GM12878 (cell line): ENCODE results near the gene SLC38A3. TPM values are rescaled to one million over a fixed set of nuclear protein-coding genes. Genes with fewer than 3 reads are reported as not detected.

Experiments used
- ATAC-seq: fragments of 200-7000 bp; cut with Tn5 transposase; 3 replicates; pipeline ENCODE4 v1.9.1; 2020; ENCODE audit warnings: mild to moderate bottlenecking, moderate library complexity
- BruUV-seq: library from RNA; stranded (reverse); fragments of 400-500 nt; replicated peaks from 2 replicates; lab custom pipeline; 2021; lab: Mats Ljungman, UMichigan
- CTCF ChIA-PET: fragments of 300-600 bp; sonication (Branson Sonifier 250); formaldehyde crosslinking; extraction: SDS; loops from one replicate; lab custom pipeline; 2021; ENCODE audit warnings: inconsistent platforms; lab: Yijun Ruan, JAX
- POLR2A ChIA-PET: fragments of 350-600 bp; formaldehyde crosslinking; extraction: SDS; loops from one replicate; lab custom pipeline; 2021; ENCODE audit warnings: inconsistent platforms; lab: Charles Lee
- RAD21 ChIA-PET: fragments of 300-600 bp; sonication (Branson Sonifier 250); formaldehyde crosslinking; loops from one replicate; lab custom pipeline; 2023; ENCODE audit warnings: antibody characterized with exemption; ENCODE audit not compliant: unreplicated experiment; lab: Charles Lee
- SMC1A ChIA-PET: fragments of 300-600 bp; sonication (Branson Sonifier 250); formaldehyde crosslinking; loops from one replicate; lab custom pipeline; 2023; ENCODE audit not compliant: unreplicated experiment, uncharacterized antibody; lab: Charles Lee
- DNase-seq: peaks from one replicate; pipeline ENCODE4 v3.0.0-alpha.2; 2011; ENCODE audit warnings: low read depth, low spot score
- FAIRE-seq: peaks from 3 replicates; lab custom pipeline; 2011; peaks lifted over from hg19 to GRCh38; lab: Jason Lieb, UNC
- H2AFZ ChIP-seq: 2 replicates; pipeline ENCODE4 v1.6.0; 2011; ENCODE audit warnings: low read depth, low read length, control low read depth; ENCODE audit not compliant: control insufficient read depth
- H3K27ac ChIP-seq: 2 replicates; pipeline ENCODE4 v1.5.1; 2011; ENCODE audit warnings: control low read depth; ENCODE audit not compliant: control insufficient read depth, insufficient read depth
- H3K27me3 ChIP-seq, 2 experiments: replicated peaks in 1 of 2; 2 replicates each; pipeline versions ENCODE4 v1.6.0 to v1.6.1; 2011; ENCODE audit warnings: low read length in 1 of 2; ENCODE audit not compliant: control insufficient read depth in 2 of 2, insufficient read depth in 2 of 2
- H3K36me3 ChIP-seq, 2 experiments: 2 replicates each; pipeline ENCODE4 v1.5.1; 2011; ENCODE audit warnings: low read length in 1 of 2; ENCODE audit not compliant: control insufficient read depth in 2 of 2, insufficient read depth in 2 of 2
- H3K4me1 ChIP-seq: 2 replicates; pipeline ENCODE4 v1.6.1; 2011; ENCODE audit warnings: mild to moderate bottlenecking, low read length, moderate library complexity, mixed read lengths; ENCODE audit not compliant: control insufficient read depth, insufficient read depth
- H3K4me2 ChIP-seq: 2 replicates; pipeline ENCODE4 v1.6.0; 2011; ENCODE audit warnings: control low read depth; ENCODE audit not compliant: control insufficient read depth, insufficient read depth
- H3K4me3 ChIP-seq: fragments of 200-600 bp; sonication (generic); 2 replicates; pipeline ENCODE4 v1.5.1; 2016
- H3K79me2 ChIP-seq: 2 replicates; pipeline ENCODE4 v1.6.0; 2011; ENCODE audit warnings: low read length; ENCODE audit not compliant: control insufficient read depth, insufficient read depth
- H3K9ac ChIP-seq: 2 replicates; pipeline ENCODE4 v1.8.0; 2011; ENCODE audit warnings: low read length, control low read depth, mixed read lengths; ENCODE audit not compliant: control insufficient read depth, insufficient read depth
- H3K9me3 ChIP-seq: replicated peaks from 3 replicates; pipeline ENCODE4 v1.5.1; 2011; ENCODE audit warnings: mild to moderate bottlenecking, low read length; ENCODE audit not compliant: control insufficient read depth, insufficient read depth
- H4K20me1 ChIP-seq: 2 replicates; pipeline ENCODE4 v1.6.0; 2011; ENCODE audit not compliant: control insufficient read depth, insufficient read depth
- CEBPB ChIP-seq, 2 experiments: fragments of 150-350 bp in 1 of 2; IDR thresholded peaks; 2 replicates each; pipeline ENCODE4 v1.6.1; 2012 to 2014; ENCODE audit warnings: low read depth in 2 of 2, low read length in 2 of 2, borderline replicate concordance in 1 of 2, inconsistent platforms in 1 of 2
- LARP7 ChIP-seq: fragments of 450-650 bp; IDR thresholded peaks from 2 replicates; pipeline ENCODE4 v1.6.1; 2017; ENCODE audit warnings: mild to moderate bottlenecking
- POLR2A ChIP-seq: IDR thresholded peaks from 2 replicates; pipeline ENCODE4 v1.6.1; 2011; ENCODE audit warnings: low read depth, mild to moderate bottlenecking, low read length
- RAD51 ChIP-seq: fragments of 450-650 bp; IDR thresholded peaks from 2 replicates; pipeline ENCODE4 v1.6.1; 2016; ENCODE audit warnings: moderate library complexity, mild to moderate bottlenecking, inconsistent platforms
- RELA ChIP-seq: fragments of 450-650 bp; IDR thresholded peaks from 2 replicates; pipeline ENCODE4 v1.8.0; 2014; ENCODE audit warnings: borderline replicate concordance; ENCODE audit not compliant: partially characterized antibody
- SUZ12 ChIP-seq: fragments of 200-600 bp; sonication (generic); IDR thresholded peaks from one replicate; pipeline ENCODE4 v1.6.1; 2018; ENCODE audit warnings: antibody characterized with exemption, mild to moderate bottlenecking; ENCODE audit not compliant: unreplicated experiment
- ZNF207 ChIP-seq: fragments of 450-650 bp; IDR thresholded peaks from 2 replicates; pipeline ENCODE4 v1.6.1; 2014; ENCODE audit warnings: antibody characterized with exemption, mild to moderate bottlenecking, borderline replicate concordance
- WGBS: methylation state at CpG from one replicate; pipeline ENCODE4 v1.1.6; 2016; ENCODE audit warnings: low lambda C conversion rate; ENCODE audit not compliant: insufficient replicate concordance, insufficient coverage; ENCODE audit errors: missing lambda C conversion rate; 5-methylcytosine and 5-hydroxymethylcytosine counted together
- in situ Hi-C: fragments of 300-500 bp; cut with MboI; formaldehyde crosslinking; loops from 9 replicates; pipeline ENCODE4 v1.14.3; 2018; ENCODE audit warnings: mixed read lengths
- intact Hi-C: fragments of 100-400 bp; cut with micrococcal nuclease; formaldehyde crosslinking; loops from one replicate; pipeline ENCODE4 v1.14.2; 2022; ENCODE audit not compliant: unreplicated experiment
- polyA plus RNA-seq, 11 experiments: library from polyadenylated mRNA; depleted of rRNA in 4 of 11; unstranded in 6 of 11; stranded (reverse) in 5 of 11; fragments of >200 nt; fragmentation: Nextera tagmentation in 4 of 11; fragmentation: Illumina TruSeq in 1 of 11; extraction: Ambion mirVana in 4 of 11; extraction: Trizol in 1 of 11; gene quantifications; 1 replicate in 1 of 11; 2 replicates in 10 of 11; pipeline versions ENCODE4 v1.2.1 to v1.2.3, GENCODE V29; 2011 to 2016; ENCODE audit warnings: inconsistent platforms in 2 of 11, missing spikeins in 2 of 11, low read depth in 1 of 11
- total RNA-seq, 4 experiments: library from RNA; depleted of rRNA in 3 of 4; stranded (reverse); fragments of >200 nt in 3 of 4; fragmentation: Illumina TruSeq in 1 of 4; extraction: Trizol in 1 of 4; gene quantifications; 2 replicates each; pipeline versions ENCODE4 v1.2.1 to v1.2.3, GENCODE V29; 2013 to 2021
- TF ChIP-seq, protein P1 (sequence below): fragments of 450-650 bp; conservative IDR thresholded peaks from 2 replicates; pipeline ENCODE4 v1.6.1; 2017; ENCODE audit warnings: mild to moderate bottlenecking, moderate library complexity
- TF ChIP-seq, protein P2 (sequence below): fragments of 450-650 bp; IDR thresholded peaks from 2 replicates; pipeline ENCODE4 v1.6.1; 2017; ENCODE audit warnings: mild to moderate bottlenecking, moderate library complexity
- TF ChIP-seq, protein P3 (sequence below): fragments of 450-650 bp; IDR thresholded peaks from 2 replicates; pipeline ENCODE4 v1.6.1; 2014; ENCODE audit warnings: mild to moderate bottlenecking
- TF ChIP-seq, protein P4 (sequence below): fragments of 450-650 bp; IDR thresholded peaks from 2 replicates; pipeline ENCODE4 v1.6.1; 2017; ENCODE audit warnings: mild to moderate bottlenecking, moderate library complexity
- TF ChIP-seq, protein P5 (sequence below): IDR thresholded peaks from 2 replicates; pipeline ENCODE4 v1.6.1; 2011; ENCODE audit warnings: low read depth, mild to moderate bottlenecking, low read length, moderate library complexity, borderline replicate concordance; ENCODE audit errors: extremely low read depth

Gene SLC38A3
- total and polyA plus RNA-seq, 10 of the 15 experiments (the other 5 are each of a cell fraction or from before 2014, with no cell fraction given): 0.14 TPM; not detected in 9

DNA sequence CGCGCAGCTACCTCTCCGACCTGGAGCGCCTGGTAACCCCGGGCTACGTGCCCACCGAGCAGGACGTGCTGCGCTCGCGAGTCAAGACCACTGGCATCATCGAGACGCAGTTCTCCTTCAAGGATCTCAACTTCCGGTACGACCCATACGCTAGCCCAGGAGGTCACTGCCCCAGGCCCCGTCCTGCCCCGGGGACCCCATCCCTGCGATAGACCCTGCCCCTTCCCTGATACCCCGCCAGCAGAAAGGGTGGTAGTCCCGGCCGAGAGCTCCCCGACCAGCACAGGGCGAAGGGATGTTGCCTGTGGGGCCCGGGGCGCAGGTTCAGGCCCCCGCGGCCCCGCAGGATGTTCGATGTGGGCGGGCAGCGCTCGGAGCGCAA lies 11.3 kb upstream of the SLC38A3 start:
- POLR2A ChIA-PET: no interaction called here
- RAD21 ChIA-PET: interaction anchor here (2.0 to 5.6 kb wide), 2 partner anchors 27 to 32 kb away, joined by 14 to 72 read pairs; no protein-coding TSS in a partner anchor
- no peak overlapping the region for H3K4me3 ChIP-seq
- TF ChIP-seq, protein P1, sequence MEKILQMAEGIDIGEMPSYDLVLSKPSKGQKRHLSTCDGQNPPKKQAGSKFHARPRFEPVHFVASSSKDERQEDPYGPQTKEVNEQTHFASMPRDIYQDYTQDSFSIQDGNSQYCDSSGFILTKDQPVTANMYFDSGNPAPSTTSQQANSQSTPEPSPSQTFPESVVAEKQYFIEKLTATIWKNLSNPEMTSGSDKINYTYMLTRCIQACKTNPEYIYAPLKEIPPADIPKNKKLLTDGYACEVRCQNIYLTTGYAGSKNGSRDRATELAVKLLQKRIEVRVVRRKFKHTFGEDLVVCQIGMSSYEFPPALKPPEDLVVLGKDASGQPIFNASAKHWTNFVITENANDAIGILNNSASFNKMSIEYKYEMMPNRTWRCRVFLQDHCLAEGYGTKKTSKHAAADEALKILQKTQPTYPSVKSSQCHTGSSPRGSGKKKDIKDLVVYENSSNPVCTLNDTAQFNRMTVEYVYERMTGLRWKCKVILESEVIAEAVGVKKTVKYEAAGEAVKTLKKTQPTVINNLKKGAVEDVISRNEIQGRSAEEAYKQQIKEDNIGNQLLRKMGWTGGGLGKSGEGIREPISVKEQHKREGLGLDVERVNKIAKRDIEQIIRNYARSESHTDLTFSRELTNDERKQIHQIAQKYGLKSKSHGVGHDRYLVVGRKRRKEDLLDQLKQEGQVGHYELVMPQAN: no peak
- no peak for TF ChIP-seq RAD51
- TF ChIP-seq ZNF207: no peak
- no peak for TF ChIP-seq RELA
- TF ChIP-seq, protein P2, sequence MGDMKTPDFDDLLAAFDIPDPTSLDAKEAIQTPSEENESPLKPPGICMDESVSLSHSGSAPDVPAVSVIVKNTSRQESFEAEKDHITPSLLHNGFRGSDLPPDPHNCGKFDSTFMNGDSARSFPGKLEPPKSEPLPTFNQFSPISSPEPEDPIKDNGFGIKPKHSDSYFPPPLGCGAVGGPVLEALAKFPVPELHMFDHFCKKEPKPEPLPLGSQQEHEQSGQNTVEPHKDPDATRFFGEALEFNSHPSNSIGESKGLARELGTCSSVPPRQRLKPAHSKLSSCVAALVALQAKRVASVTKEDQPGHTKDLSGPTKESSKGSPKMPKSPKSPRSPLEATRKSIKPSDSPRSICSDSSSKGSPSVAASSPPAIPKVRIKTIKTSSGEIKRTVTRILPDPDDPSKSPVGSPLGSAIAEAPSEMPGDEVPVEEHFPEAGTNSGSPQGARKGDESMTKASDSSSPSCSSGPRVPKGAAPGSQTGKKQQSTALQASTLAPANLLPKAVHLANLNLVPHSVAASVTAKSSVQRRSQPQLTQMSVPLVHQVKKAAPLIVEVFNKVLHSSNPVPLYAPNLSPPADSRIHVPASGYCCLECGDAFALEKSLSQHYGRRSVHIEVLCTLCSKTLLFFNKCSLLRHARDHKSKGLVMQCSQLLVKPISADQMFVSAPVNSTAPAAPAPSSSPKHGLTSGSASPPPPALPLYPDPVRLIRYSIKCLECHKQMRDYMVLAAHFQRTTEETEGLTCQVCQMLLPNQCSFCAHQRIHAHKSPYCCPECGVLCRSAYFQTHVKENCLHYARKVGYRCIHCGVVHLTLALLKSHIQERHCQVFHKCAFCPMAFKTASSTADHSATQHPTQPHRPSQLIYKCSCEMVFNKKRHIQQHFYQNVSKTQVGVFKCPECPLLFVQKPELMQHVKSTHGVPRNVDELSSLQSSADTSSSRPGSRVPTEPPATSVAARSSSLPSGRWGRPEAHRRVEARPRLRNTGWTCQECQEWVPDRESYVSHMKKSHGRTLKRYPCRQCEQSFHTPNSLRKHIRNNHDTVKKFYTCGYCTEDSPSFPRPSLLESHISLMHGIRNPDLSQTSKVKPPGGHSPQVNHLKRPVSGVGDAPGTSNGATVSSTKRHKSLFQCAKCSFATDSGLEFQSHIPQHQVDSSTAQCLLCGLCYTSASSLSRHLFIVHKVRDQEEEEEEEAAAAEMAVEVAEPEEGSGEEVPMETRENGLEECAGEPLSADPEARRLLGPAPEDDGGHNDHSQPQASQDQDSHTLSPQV: no peak
- TF ChIP-seq SUZ12: no peak
- TF ChIP-seq, protein P3, sequence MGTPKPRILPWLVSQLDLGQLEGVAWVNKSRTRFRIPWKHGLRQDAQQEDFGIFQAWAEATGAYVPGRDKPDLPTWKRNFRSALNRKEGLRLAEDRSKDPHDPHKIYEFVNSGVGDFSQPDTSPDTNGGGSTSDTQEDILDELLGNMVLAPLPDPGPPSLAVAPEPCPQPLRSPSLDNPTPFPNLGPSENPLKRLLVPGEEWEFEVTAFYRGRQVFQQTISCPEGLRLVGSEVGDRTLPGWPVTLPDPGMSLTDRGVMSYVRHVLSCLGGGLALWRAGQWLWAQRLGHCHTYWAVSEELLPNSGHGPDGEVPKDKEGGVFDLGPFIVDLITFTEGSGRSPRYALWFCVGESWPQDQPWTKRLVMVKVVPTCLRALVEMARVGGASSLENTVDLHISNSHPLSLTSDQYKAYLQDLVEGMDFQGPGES: no peak
- TF ChIP-seq, protein P4, sequence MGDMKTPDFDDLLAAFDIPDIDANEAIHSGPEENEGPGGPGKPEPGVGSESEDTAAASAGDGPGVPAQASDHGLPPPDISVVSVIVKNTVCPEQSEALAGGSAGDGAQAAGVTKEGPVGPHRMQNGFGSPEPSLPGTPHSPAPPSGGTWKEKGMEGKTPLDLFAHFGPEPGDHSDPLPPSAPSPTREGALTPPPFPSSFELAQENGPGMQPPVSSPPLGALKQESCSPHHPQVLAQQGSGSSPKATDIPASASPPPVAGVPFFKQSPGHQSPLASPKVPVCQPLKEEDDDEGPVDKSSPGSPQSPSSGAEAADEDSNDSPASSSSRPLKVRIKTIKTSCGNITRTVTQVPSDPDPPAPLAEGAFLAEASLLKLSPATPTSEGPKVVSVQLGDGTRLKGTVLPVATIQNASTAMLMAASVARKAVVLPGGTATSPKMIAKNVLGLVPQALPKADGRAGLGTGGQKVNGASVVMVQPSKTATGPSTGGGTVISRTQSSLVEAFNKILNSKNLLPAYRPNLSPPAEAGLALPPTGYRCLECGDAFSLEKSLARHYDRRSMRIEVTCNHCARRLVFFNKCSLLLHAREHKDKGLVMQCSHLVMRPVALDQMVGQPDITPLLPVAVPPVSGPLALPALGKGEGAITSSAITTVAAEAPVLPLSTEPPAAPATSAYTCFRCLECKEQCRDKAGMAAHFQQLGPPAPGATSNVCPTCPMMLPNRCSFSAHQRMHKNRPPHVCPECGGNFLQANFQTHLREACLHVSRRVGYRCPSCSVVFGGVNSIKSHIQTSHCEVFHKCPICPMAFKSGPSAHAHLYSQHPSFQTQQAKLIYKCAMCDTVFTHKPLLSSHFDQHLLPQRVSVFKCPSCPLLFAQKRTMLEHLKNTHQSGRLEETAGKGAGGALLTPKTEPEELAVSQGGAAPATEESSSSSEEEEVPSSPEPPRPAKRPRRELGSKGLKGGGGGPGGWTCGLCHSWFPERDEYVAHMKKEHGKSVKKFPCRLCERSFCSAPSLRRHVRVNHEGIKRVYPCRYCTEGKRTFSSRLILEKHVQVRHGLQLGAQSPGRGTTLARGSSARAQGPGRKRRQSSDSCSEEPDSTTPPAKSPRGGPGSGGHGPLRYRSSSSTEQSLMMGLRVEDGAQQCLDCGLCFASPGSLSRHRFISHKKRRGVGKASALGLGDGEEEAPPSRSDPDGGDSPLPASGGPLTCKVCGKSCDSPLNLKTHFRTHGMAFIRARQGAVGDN: no peak
- TF ChIP-seq LARP7: no peak
- TF ChIP-seq, protein P5, sequence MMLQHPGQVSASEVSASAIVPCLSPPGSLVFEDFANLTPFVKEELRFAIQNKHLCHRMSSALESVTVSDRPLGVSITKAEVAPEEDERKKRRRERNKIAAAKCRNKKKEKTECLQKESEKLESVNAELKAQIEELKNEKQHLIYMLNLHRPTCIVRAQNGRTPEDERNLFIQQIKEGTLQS: no peak
- no peak for TF ChIP-seq POLR2A
- TF ChIP-seq CEBPB (IDR thresholded peaks at IDR 0.05; ENCODE audit: borderline replicate concordance in 1 of 2, low read depth in 2 of 2, low read length in 2 of 2): no peak

More for the DNA sequence above, 11.3 kb upstream of the SLC38A3 start:
- ATAC-seq: no peak
- no TSS peak for BruUV-seq
- WGBS: 73% methylated on average over 31 of the region's 34 CpGs
- SMC1A ChIA-PET: interaction anchor here (0.8 kb wide), 1 partner anchor 21 kb away, joined by 3 read pairs; no protein-coding TSS in a partner anchor
- intact Hi-C loops (no loop called here), in situ Hi-C loops (loop anchor here (5.0 kb wide), 1 partner anchor 34 kb away; no protein-coding TSS in a partner anchor)
- no peaks in the 10 kb centered on the region for H3K9me3 ChIP-seq
- FAIRE-seq: no peak
- H3K4me2 ChIP-seq: no peak overlapping the region
- no peak for DNase-seq
- no peaks in the 10 kb centered on the region for H3K79me2 ChIP-seq
- H3K4me1 ChIP-seq: no peaks in the 10 kb centered on the region
- no peaks in the 10 kb centered on the region for H4K20me1 ChIP-seq
- H3K27ac ChIP-seq: no peak overlapping the region
- H2AFZ ChIP-seq: no peak overlapping the region
- no peaks in the 10 kb centered on the region for H3K36me3 ChIP-seq
- H3K27me3 ChIP-seq: no peaks in the 10 kb centered on the region; a peak in 2 of 4 replicates
- no peak overlapping the region for H3K9ac ChIP-seq
- CTCF ChIA-PET: interaction anchor here (1.0 to 6.9 kb wide), 9 partner anchors 11 to 131 kb away, joined by 3 to 110 read pairs (median 6); no protein-coding TSS in a partner anchor
